Hepatocyte (in vitro differentiated cells): ENCODE measurements around the gene TBKBP1. TPM values are rescaled to one million over a fixed set of nuclear protein-coding genes. Genes with fewer than 3 reads are reported as not detected.
"Not testable (repeated sequence)": the region's sequence is repeated elsewhere in the genome, so short reads cannot be mapped to it uniquely, and the experiment has no call there.

Experiments used
- DNase-seq: peaks from one replicate; pipeline ENCODE4 v3.0.0-alpha.2; 2016; ENCODE audit warnings: low spot score
- H2AFZ ChIP-seq: fragments of 200-600 bp; sonication (generic); 2 replicates; pipeline ENCODE4 v1.6.0; 2016; ENCODE audit warnings: antibody characterized with exemption, mild to moderate bottlenecking
- H3K27ac ChIP-seq: fragments of 200-600 bp; sonication (generic); 2 replicates; pipeline ENCODE4 v1.5.1; 2016; ENCODE audit warnings: mild to moderate bottlenecking
- H3K27me3 ChIP-seq: fragments of 200-600 bp; sonication (generic); 2 replicates; pipeline ENCODE4 v1.6.1; 2016
- H3K36me3 ChIP-seq: fragments of 200-600 bp; sonication (generic); replicated peaks from 2 replicates; pipeline ENCODE4 v1.5.1; 2016; ENCODE audit warnings: low read depth; ENCODE audit not compliant: insufficient read depth
- H3K4me1 ChIP-seq: fragments of 200-600 bp; sonication (generic); 2 replicates; pipeline ENCODE4 v1.5.1; 2016; ENCODE audit warnings: mild to moderate bottlenecking, moderate library complexity; ENCODE audit not compliant: insufficient read depth
- H3K4me2 ChIP-seq: fragments of 200-600 bp; sonication (generic); 2 replicates; pipeline ENCODE4 v1.6.0; 2016
- H3K4me3 ChIP-seq: fragments of 200-600 bp; sonication (generic); 2 replicates; pipeline ENCODE4 v1.5.1; 2016; ENCODE audit warnings: mild to moderate bottlenecking
- H3K79me2 ChIP-seq: fragments of 200-600 bp; sonication (generic); 2 replicates; pipeline ENCODE4 v1.6.0; 2017; ENCODE audit warnings: mild to moderate bottlenecking
- H3K9me2 ChIP-seq: fragments of 200-600 bp; sonication (generic); replicated peaks from 2 replicates; pipeline ENCODE4 v1.6.0; 2017; ENCODE audit warnings: mild to moderate bottlenecking; ENCODE audit not compliant: insufficient read depth
- H3K9me3 ChIP-seq: fragments of 200-600 bp; sonication (generic); 2 replicates; pipeline ENCODE4 v1.5.1; 2016; ENCODE audit warnings: low read depth, mild to moderate bottlenecking
- H4K20me1 ChIP-seq: fragments of 200-600 bp; sonication (generic); 2 replicates; pipeline ENCODE4 v1.6.0; 2016; ENCODE audit warnings: mild to moderate bottlenecking; ENCODE audit not compliant: insufficient read depth, poor library complexity, severe bottlenecking
- CTCF ChIP-seq: fragments of 200-600 bp; sonication (generic); IDR thresholded peaks from 2 replicates; pipeline ENCODE4 v1.5.1; 2016; ENCODE audit warnings: antibody characterized with exemption, mild to moderate bottlenecking; ENCODE audit not compliant: poor library complexity
- EZH2 ChIP-seq: fragments of 200-600 bp; sonication (generic); IDR thresholded peaks from 2 replicates; pipeline ENCODE4 v1.6.1; 2016; ENCODE audit warnings: antibody characterized with exemption, mild to moderate bottlenecking, borderline replicate concordance
- EZH2phosphoT487 ChIP-seq: fragments of 200-600 bp; sonication (generic); IDR thresholded peaks from one replicate; pipeline ENCODE4 v1.6.1; 2018; ENCODE audit warnings: antibody characterized with exemption, mild to moderate bottlenecking, low read depth, moderate library complexity; ENCODE audit not compliant: unreplicated experiment, severe bottlenecking
- WGBS: methylation state at CpG from one replicate; pipeline ENCODE4 v1.1.6; 2016; ENCODE audit warnings: low lambda C conversion rate; ENCODE audit errors: missing lambda C conversion rate; 5-methylcytosine and 5-hydroxymethylcytosine counted together
- polyA plus RNA-seq: library from polyadenylated mRNA; unstranded; fragments of >200 nt; fragmentation: Nextera tagmentation; extraction: Ambion mirVana; gene quantifications from 2 replicates; pipeline ENCODE4 v1.2.1, GENCODE V29; 2016
- total RNA-seq: library from RNA; depleted of rRNA; stranded (reverse); fragments of >200 nt; gene quantifications from 2 replicates; pipeline ENCODE4 v1.2.3, GENCODE V29; 2014

The TBKBP1 gene
- total and polyA plus RNA-seq, 2 experiments from 2014 or later: 7.5 to 17.8 TPM

- Histone ChIP-seq H4K20me1 (no peaks in the 10 kb centered on the region), H3K36me3 (no peaks in the 10 kb centered on the region), H3K27me3 (no peaks in the 10 kb centered on the region), H3K4me2 (no peak overlapping the region), H3K27ac (no peak overlapping the region), H3K9me3 (no peaks in the 10 kb centered on the region), H3K4me3 (no peak overlapping the region), H2AFZ (no peak overlapping the region), H3K9me2 (no peaks in the 10 kb centered on the region), H3K4me1 (no peaks in the 10 kb centered on the region), H3K79me2 (peaks cover 6% of the 10 kb centered on the region)
- no peak for DNase-seq
- no peak for TF ChIP-seq EZH2phosphoT487
- no peak for TF ChIP-seq CTCF
- TF ChIP-seq EZH2: no peak
- WGBS: 67% methylated on average over 7 of the region's 7 CpGs
Measured at GRCh38 chr17:47678196-47678595, 15.8 kb upstream of the TBKBP1 start.

- Histone ChIP-seq H3K4me3 (no peak overlapping the region), H3K4me2 (no peak overlapping the region), H3K9me3 (no peaks in the 10 kb centered on the region), H3K4me1 (no peaks in the 10 kb centered on the region), H3K36me3 (no peaks in the 10 kb centered on the region), H2AFZ (no peak overlapping the region), H3K27me3 (no peaks in the 10 kb centered on the region), H4K20me1 (no peaks in the 10 kb centered on the region), H3K27ac (no peak overlapping the region), H3K9me2 (no peaks in the 10 kb centered on the region), H3K79me2 (no peaks in the 10 kb centered on the region)
- no peak for DNase-seq
- WGBS: 96% methylated on average over 2 of the region's 2 CpGs
- TF ChIP-seq EZH2 (no peak), EZH2phosphoT487 (no peak), CTCF (no peak)
Measured at GRCh38 chr17:47682138-47682537, 11.8 kb upstream of the TBKBP1 start.

GRCh38 chr17:47682727-47683126, 11.2 kb upstream of the TBKBP1 start:
- H3K4me1 ChIP-seq, H3K4me2 ChIP-seq, H3K9me2 ChIP-seq, H4K20me1 ChIP-seq, H3K27me3 ChIP-seq, H3K4me3 ChIP-seq, H2AFZ ChIP-seq, DNase-seq, H3K79me2 ChIP-seq, H3K9me3 ChIP-seq, H3K27ac ChIP-seq, H3K36me3 ChIP-seq: not testable (repeated sequence)
- 95% methylated on average over 4 of the region's 4 CpGs for WGBS

GRCh38 chr17:47684025-47684424, 9.9 kb upstream of the TBKBP1 start:
- Histone ChIP-seq H3K4me1 (no peaks in the 10 kb centered on the region), H3K9me2 (no peaks in the 10 kb centered on the region), H3K36me3 (no peaks in the 10 kb centered on the region), H3K79me2 (no peaks in the 10 kb centered on the region), H3K4me2 (no peak overlapping the region), H3K9me3 (no peaks in the 10 kb centered on the region), H3K4me3 (no peak overlapping the region), H3K27ac (no peak overlapping the region), H4K20me1 (no peaks in the 10 kb centered on the region), H2AFZ (no peak overlapping the region), H3K27me3 (no peaks in the 10 kb centered on the region)
- no peak for DNase-seq
- TF ChIP-seq EZH2: no peak
- TF ChIP-seq EZH2phosphoT487: no peak
- no peak for TF ChIP-seq CTCF
- 95% methylated on average over 4 of the region's 4 CpGs for whole genome bisulfite sequencing
